CD4-positive, alpha-beta T cell treated with Interleukin-4 for 1 hour (primary cell): ENCODE data around the gene MEIS3.

ENCODE experiments used
- DNase-seq, 2 donors: peaks; one replicate each; pipeline ENCODE4 v3.0.0-alpha.2; 2020 to 2022

Gene MEIS3

GRCh38 chr19:47356900-47357299, 62.4 kb downstream of the MEIS3 start:
- DNase-seq = no peak

- DNase-seq = no peak
These were observed 66.0 kb downstream of the MEIS3 start for GRCh38 chr19:47353307-47353712.
